Measurements from ENCODE around the gene NCK1.

Gene NCK1

GRCh38 chr3:136954980-136955780 lies 93.2 kb downstream of the NCK1 start:
- TF ChIP-seq TSHZ2 (CRISPR knock-in tag; IDR thresholded peaks at IDR 0.05) (no peak), ZC3H10 (CRISPR knock-in tag; IDR thresholded peaks at IDR 0.05) (no peak), ZFP30 (CRISPR knock-in tag; IDR thresholded peaks at IDR 0.05) (no peak), SNAI2 (CRISPR knock-in tag; IDR thresholded peaks at IDR 0.05) (no peak), CREB5 (CRISPR knock-in tag; IDR thresholded peaks at IDR 0.05; ENCODE audit: low read depth) (no peak), POU6F1 (CRISPR knock-in tag; IDR thresholded peaks at IDR 0.05; ENCODE audit: borderline replicate concordance, low read depth) (no peak), ZFP3 (CRISPR knock-in tag; IDR thresholded peaks at IDR 0.05) (no peak), PATZ1 (CRISPR knock-in tag; IDR thresholded peaks at IDR 0.05; ENCODE audit: borderline replicate concordance) (no peak), BACH2 (CRISPR knock-in tag; IDR thresholded peaks at IDR 0.05; ENCODE audit: borderline replicate concordance) (no peak), ISL1 (CRISPR knock-in tag; IDR thresholded peaks at IDR 0.05) (no peak), TCF4 (CRISPR knock-in tag; IDR thresholded peaks at IDR 0.05; ENCODE audit: borderline replicate concordance) (no peak), PPARA (CRISPR knock-in tag; IDR thresholded peaks at IDR 0.05; ENCODE audit: borderline replicate concordance) (no peak), OSR1 (CRISPR knock-in tag; IDR thresholded peaks at IDR 0.05) (no peak), ESRRG (CRISPR knock-in tag; IDR thresholded peaks at IDR 0.05) (no peak), CSDC2 (CRISPR knock-in tag; IDR thresholded peaks at IDR 0.05) (no peak), ZNF70 (CRISPR knock-in tag; IDR thresholded peaks at IDR 0.05) (no peak)
- peak; percentile 66 for ATAC-seq

- TF ChIP-seq CSDC2 (CRISPR knock-in tag; IDR thresholded peaks at IDR 0.05) = no peak
- no peak for TF ChIP-seq ZC3H10 (CRISPR knock-in tag; IDR thresholded peaks at IDR 0.05)
- TF ChIP-seq OSR1 (CRISPR knock-in tag; IDR thresholded peaks at IDR 0.05) = no peak
- no peak for TF ChIP-seq SNAI2 (CRISPR knock-in tag; IDR thresholded peaks at IDR 0.05)
- no peak for TF ChIP-seq ZFP3 (CRISPR knock-in tag; IDR thresholded peaks at IDR 0.05)
- TF ChIP-seq BACH2 (CRISPR knock-in tag; IDR thresholded peaks at IDR 0.05; ENCODE audit: borderline replicate concordance) = no peak
- TF ChIP-seq ESRRG (CRISPR knock-in tag; IDR thresholded peaks at IDR 0.05) = no peak
- peak; percentile 84 for ATAC-seq
Observed at GRCh38 chr3:136955813-136956212, 93.8 kb downstream of the NCK1 start.

GRCh38 chr3:136956971-136957370 lies 95.0 kb downstream of the NCK1 start:
- no peak for ATAC-seq
- TF ChIP-seq CSDC2 (CRISPR knock-in tag; IDR thresholded peaks at IDR 0.05) (no peak), PATZ1 (CRISPR knock-in tag; IDR thresholded peaks at IDR 0.05; ENCODE audit: borderline replicate concordance) (no peak), TCF4 (CRISPR knock-in tag; IDR thresholded peaks at IDR 0.05; ENCODE audit: borderline replicate concordance) (no peak), TSHZ2 (CRISPR knock-in tag; IDR thresholded peaks at IDR 0.05) (no peak), BACH2 (CRISPR knock-in tag; IDR thresholded peaks at IDR 0.05; ENCODE audit: borderline replicate concordance) (no peak), ZNF565 (CRISPR knock-in tag; conservative IDR thresholded peaks at IDR 0.05; ENCODE audit: low read depth) (no peak), CSRNP3 (CRISPR knock-in tag; IDR thresholded peaks at IDR 0.05) (no peak), ESRRG (CRISPR knock-in tag; IDR thresholded peaks at IDR 0.05) (no peak), OSR1 (CRISPR knock-in tag; IDR thresholded peaks at IDR 0.05) (no peak), POU6F1 (CRISPR knock-in tag; IDR thresholded peaks at IDR 0.05; ENCODE audit: borderline replicate concordance, low read depth) (no peak), RARB (CRISPR knock-in tag; IDR thresholded peaks at IDR 0.05) (no peak), SNAI2 (CRISPR knock-in tag; IDR thresholded peaks at IDR 0.05) (no peak)
